ENCODE results near the gene VPS13D. TPM values are rescaled to one million over a fixed set of nuclear protein-coding genes. Genes with fewer than 3 reads are reported as not detected.

Gene VPS13D
- total and polyA plus RNA-seq, 2 donors (not counting 3 experiments of a cell fraction or from before 2014, with no cell fraction given), result 13.6 to 48.5 TPM

DNA sequence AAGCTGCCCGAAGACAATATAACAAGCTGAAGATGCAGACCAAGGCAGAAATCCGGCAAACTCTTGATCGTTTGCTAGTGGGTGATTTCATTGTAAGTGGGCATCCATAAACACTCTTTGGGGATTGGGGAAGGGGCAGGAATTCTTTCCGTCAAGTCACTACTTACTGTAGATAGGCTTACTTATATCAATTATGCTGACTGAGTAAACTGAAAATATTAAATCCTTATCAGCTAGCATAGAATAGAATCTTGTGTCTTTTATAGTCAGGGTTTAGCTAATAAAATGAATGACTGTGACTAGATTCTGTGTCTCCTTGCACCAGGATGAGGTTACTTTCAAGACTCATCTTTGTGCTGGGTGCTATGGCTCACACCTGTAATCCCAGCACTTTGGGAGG is 41.2 kb downstream of the VPS13D start:
- Histone ChIP-seq H4K20me1 (replicated peaks; ENCODE audit: control insufficient read depth, extremely low read depth, insufficient read depth, low read length) (no peaks in the 10 kb centered on the region), H3K36me3 (ENCODE audit: control insufficient read depth in 2 of 2, extremely low read depth in 1 of 2, insufficient read depth in 2 of 2, low read length in 2 of 2) (peaks cover 11 to 26% of the 10 kb centered on the region in 2 experiments), H3K27ac (ENCODE audit: insufficient read depth, low read depth, low read length) (no peak overlapping the region), H3K9ac (replicated peaks; ENCODE audit: extremely low read depth, insufficient read depth, low read length) (no peak overlapping the region), H3K4me1 (ENCODE audit: control insufficient read depth, extremely low read depth, insufficient read depth, low read length) (no peaks in the 10 kb centered on the region), H3K4me3 (replicated peaks in 1 of 3; ENCODE audit: insufficient read depth in 1 of 3, low read depth in 1 of 3, low read length in 3 of 3) (no peak overlapping the region), H3K9me1 (replicated peaks; ENCODE audit: control insufficient read depth, extremely low read depth, insufficient read depth, low read length) (no peaks in the 10 kb centered on the region), H2AFZ (ENCODE audit: low read depth, low read length) (no peak overlapping the region), H3K27me3 (ENCODE audit: control insufficient read depth in 2 of 2, insufficient read depth in 2 of 2, low read length in 2 of 2) (no peaks in the 10 kb centered on the region), H3K4me2 (ENCODE audit: insufficient read depth, low read length) (no peak overlapping the region), H3K9me3 (replicated peaks; ENCODE audit: control insufficient read depth, insufficient read depth, low read length) (no peaks in the 10 kb centered on the region), H3K79me2 (ENCODE audit: control insufficient read depth, insufficient read depth, low read length) (no peaks in the 10 kb centered on the region)
- DNase-seq (ENCODE audit: low read depth, low spot score) (no peak), FAIRE-seq (no peak)
- intact Hi-C loops (cut with micrococcal nuclease) (loop anchor here (10.0 kb wide), 1 partner anchor 56 kb away; no protein-coding TSS in a partner anchor), dilution Hi-C loops (cut with MboI; ENCODE audit: extremely low pct_ligation_motif_present, low sequenced_read_pairs) (no loop called here)
- ChIA-PET POLR2A (no interaction called here), CTCF (interaction anchor here (0.6 to 8.6 kb wide), 3 partner anchors 147 to 388 kb away, joined by 3 to 165 read pairs (median 4); no protein-coding TSS in a partner anchor)
- no TSS peak for BruUV-seq (replicated peaks)
- TF ChIP-seq POLR2A (IDR thresholded peaks at IDR 0.05; ENCODE audit: low read depth, low read length), result no peak
- TF ChIP-seq GATA2 (IDR thresholded peaks at IDR 0.05; ENCODE audit: insufficient read depth, insufficient read length, low read depth, low read length), result no peak
- TF ChIP-seq, protein P1, sequence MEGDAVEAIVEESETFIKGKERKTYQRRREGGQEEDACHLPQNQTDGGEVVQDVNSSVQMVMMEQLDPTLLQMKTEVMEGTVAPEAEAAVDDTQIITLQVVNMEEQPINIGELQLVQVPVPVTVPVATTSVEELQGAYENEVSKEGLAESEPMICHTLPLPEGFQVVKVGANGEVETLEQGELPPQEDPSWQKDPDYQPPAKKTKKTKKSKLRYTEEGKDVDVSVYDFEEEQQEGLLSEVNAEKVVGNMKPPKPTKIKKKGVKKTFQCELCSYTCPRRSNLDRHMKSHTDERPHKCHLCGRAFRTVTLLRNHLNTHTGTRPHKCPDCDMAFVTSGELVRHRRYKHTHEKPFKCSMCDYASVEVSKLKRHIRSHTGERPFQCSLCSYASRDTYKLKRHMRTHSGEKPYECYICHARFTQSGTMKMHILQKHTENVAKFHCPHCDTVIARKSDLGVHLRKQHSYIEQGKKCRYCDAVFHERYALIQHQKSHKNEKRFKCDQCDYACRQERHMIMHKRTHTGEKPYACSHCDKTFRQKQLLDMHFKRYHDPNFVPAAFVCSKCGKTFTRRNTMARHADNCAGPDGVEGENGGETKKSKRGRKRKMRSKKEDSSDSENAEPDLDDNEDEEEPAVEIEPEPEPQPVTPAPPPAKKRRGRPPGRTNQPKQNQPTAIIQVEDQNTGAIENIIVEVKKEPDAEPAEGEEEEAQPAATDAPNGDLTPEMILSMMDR (IDR thresholded peaks at IDR 0.05; ENCODE audit: extremely low read depth in 1 of 2, insufficient read depth in 1 of 2, low read depth in 1 of 2, low read length in 2 of 2), result no peak
- no peak for TF ChIP-seq JUN (IDR thresholded peaks at IDR 0.05; ENCODE audit: borderline replicate concordance, insufficient read depth, insufficient read length, low read depth)
- TF ChIP-seq FOS (IDR thresholded peaks at IDR 0.05; ENCODE audit: borderline replicate concordance, insufficient read depth, low read length), result no peak
- TF ChIP-seq, protein P2, sequence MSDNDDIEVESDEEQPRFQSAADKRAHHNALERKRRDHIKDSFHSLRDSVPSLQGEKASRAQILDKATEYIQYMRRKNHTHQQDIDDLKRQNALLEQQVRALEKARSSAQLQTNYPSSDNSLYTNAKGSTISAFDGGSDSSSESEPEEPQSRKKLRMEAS (IDR thresholded peaks at IDR 0.05; ENCODE audit: insufficient read depth, insufficient read length), result no peak
- no peak for TF ChIP-seq POLR2AphosphoS5 (IDR thresholded peaks at IDR 0.05; ENCODE audit: insufficient read depth, low read depth, low read length)
- no peak for TF ChIP-seq EZH2 (IDR thresholded peaks at IDR 0.05; ENCODE audit: borderline replicate concordance, low read depth, low read length, severe bottlenecking)
- no peak for TF ChIP-seq MYC (IDR thresholded peaks at IDR 0.05; ENCODE audit: low read depth, low read length)

Measured in endothelial cell of umbilical vein (primary cell).